GM12878 (cell line): ENCODE measurements around the gene SPDYC. TPM values are rescaled to one million over a fixed set of nuclear protein-coding genes. Genes with fewer than 3 reads are reported as not detected.

Experiments
- ATAC-seq: fragments of 200-7000 bp; cut with Tn5 transposase; 3 replicates; pipeline ENCODE4 v1.9.1; 2020; ENCODE audit warnings: mild to moderate bottlenecking, moderate library complexity
- BruUV-seq: library from RNA; stranded (reverse); fragments of 400-500 nt; replicated peaks from 2 replicates; lab custom pipeline; 2021; lab: Mats Ljungman, UMichigan
- CTCF ChIA-PET: fragments of 300-600 bp; sonication (Branson Sonifier 250); formaldehyde crosslinking; extraction: SDS; loops from one replicate; lab custom pipeline; 2021; ENCODE audit warnings: inconsistent platforms; lab: Yijun Ruan, JAX
- POLR2A ChIA-PET: fragments of 350-600 bp; formaldehyde crosslinking; extraction: SDS; loops from one replicate; lab custom pipeline; 2021; ENCODE audit warnings: inconsistent platforms; lab: Charles Lee
- RAD21 ChIA-PET: fragments of 300-600 bp; sonication (Branson Sonifier 250); formaldehyde crosslinking; loops from one replicate; lab custom pipeline; 2023; ENCODE audit warnings: antibody characterized with exemption; ENCODE audit not compliant: unreplicated experiment; lab: Charles Lee
- SMC1A ChIA-PET: fragments of 300-600 bp; sonication (Branson Sonifier 250); formaldehyde crosslinking; loops from one replicate; lab custom pipeline; 2023; ENCODE audit not compliant: unreplicated experiment, uncharacterized antibody; lab: Charles Lee
- DNase-seq: peaks from one replicate; pipeline ENCODE4 v3.0.0-alpha.2; 2011; ENCODE audit warnings: low read depth, low spot score
- FAIRE-seq: peaks from 3 replicates; lab custom pipeline; 2011; peaks lifted over from hg19 to GRCh38; lab: Jason Lieb, UNC
- H2AFZ ChIP-seq: 2 replicates; pipeline ENCODE4 v1.6.0; 2011; ENCODE audit warnings: low read depth, low read length, control low read depth; ENCODE audit not compliant: control insufficient read depth
- H3K27ac ChIP-seq: 2 replicates; pipeline ENCODE4 v1.5.1; 2011; ENCODE audit warnings: control low read depth; ENCODE audit not compliant: control insufficient read depth, insufficient read depth
- H3K27me3 ChIP-seq, 2 experiments: replicated peaks in 1 of 2; 2 replicates each; pipeline versions ENCODE4 v1.6.0 to v1.6.1; 2011; ENCODE audit warnings: low read length in 1 of 2; ENCODE audit not compliant: control insufficient read depth in 2 of 2, insufficient read depth in 2 of 2
- H3K36me3 ChIP-seq, 2 experiments: 2 replicates each; pipeline ENCODE4 v1.5.1; 2011; ENCODE audit warnings: low read length in 1 of 2; ENCODE audit not compliant: control insufficient read depth in 2 of 2, insufficient read depth in 2 of 2
- H3K4me1 ChIP-seq: 2 replicates; pipeline ENCODE4 v1.6.1; 2011; ENCODE audit warnings: mild to moderate bottlenecking, low read length, moderate library complexity, mixed read lengths; ENCODE audit not compliant: control insufficient read depth, insufficient read depth
- H3K4me2 ChIP-seq: 2 replicates; pipeline ENCODE4 v1.6.0; 2011; ENCODE audit warnings: control low read depth; ENCODE audit not compliant: control insufficient read depth, insufficient read depth
- H3K4me3 ChIP-seq: fragments of 200-600 bp; sonication (generic); 2 replicates; pipeline ENCODE4 v1.5.1; 2016
- H3K79me2 ChIP-seq: 2 replicates; pipeline ENCODE4 v1.6.0; 2011; ENCODE audit warnings: low read length; ENCODE audit not compliant: control insufficient read depth, insufficient read depth
- H3K9ac ChIP-seq: 2 replicates; pipeline ENCODE4 v1.8.0; 2011; ENCODE audit warnings: low read length, control low read depth, mixed read lengths; ENCODE audit not compliant: control insufficient read depth, insufficient read depth
- H3K9me3 ChIP-seq: replicated peaks from 3 replicates; pipeline ENCODE4 v1.5.1; 2011; ENCODE audit warnings: mild to moderate bottlenecking, low read length; ENCODE audit not compliant: control insufficient read depth, insufficient read depth
- H4K20me1 ChIP-seq: 2 replicates; pipeline ENCODE4 v1.6.0; 2011; ENCODE audit not compliant: control insufficient read depth, insufficient read depth
- MYC ChIP-seq: IDR thresholded peaks from 2 replicates; pipeline ENCODE4 v1.6.1; 2011; ENCODE audit warnings: mild to moderate bottlenecking, low read length, moderate library complexity, inconsistent platforms; ENCODE audit not compliant: insufficient read depth, insufficient replicate concordance, insufficient read length, severe bottlenecking
- TAF1 ChIP-seq: IDR thresholded peaks from 2 replicates; pipeline ENCODE4 v1.6.1; 2011; ENCODE audit warnings: mild to moderate bottlenecking, low read depth, low read length, borderline replicate concordance
- YY1 ChIP-seq: IDR thresholded peaks from 2 replicates; pipeline ENCODE4 v1.6.1; 2011; ENCODE audit warnings: low read depth, mild to moderate bottlenecking, low read length
- WGBS: methylation state at CpG from one replicate; pipeline ENCODE4 v1.1.6; 2016; ENCODE audit warnings: low lambda C conversion rate; ENCODE audit not compliant: insufficient replicate concordance, insufficient coverage; ENCODE audit errors: missing lambda C conversion rate; 5-methylcytosine and 5-hydroxymethylcytosine counted together
- in situ Hi-C: fragments of 300-500 bp; cut with MboI; formaldehyde crosslinking; loops from 9 replicates; pipeline ENCODE4 v1.14.3; 2018; ENCODE audit warnings: mixed read lengths
- intact Hi-C: fragments of 100-400 bp; cut with micrococcal nuclease; formaldehyde crosslinking; loops from one replicate; pipeline ENCODE4 v1.14.2; 2022; ENCODE audit not compliant: unreplicated experiment
- polyA plus RNA-seq, 11 experiments: library from polyadenylated mRNA; depleted of rRNA in 4 of 11; unstranded in 6 of 11; stranded (reverse) in 5 of 11; fragments of >200 nt; fragmentation: Nextera tagmentation in 4 of 11; fragmentation: Illumina TruSeq in 1 of 11; extraction: Ambion mirVana in 4 of 11; extraction: Trizol in 1 of 11; gene quantifications; 1 replicate in 1 of 11; 2 replicates in 10 of 11; pipeline versions ENCODE4 v1.2.1 to v1.2.3, GENCODE V29; 2011 to 2016; ENCODE audit warnings: inconsistent platforms in 2 of 11, missing spikeins in 2 of 11, low read depth in 1 of 11
- total RNA-seq, 4 experiments: library from RNA; depleted of rRNA in 3 of 4; stranded (reverse); fragments of >200 nt in 3 of 4; fragmentation: Illumina TruSeq in 1 of 4; extraction: Trizol in 1 of 4; gene quantifications; 2 replicates each; pipeline versions ENCODE4 v1.2.1 to v1.2.3, GENCODE V29; 2013 to 2021
- TF ChIP-seq, protein P1 (sequence below): IDR thresholded peaks from 2 replicates; pipeline ENCODE4 v1.6.1; 2011; ENCODE audit warnings: borderline replicate concordance, low read depth, mild to moderate bottlenecking, moderate library complexity, mixed read lengths, low read length; ENCODE audit not compliant: insufficient read depth; ENCODE audit errors: extremely low read length

Gene SPDYC
- total and polyA plus RNA-seq, 10 of the 15 experiments (the other 5 are each of a cell fraction or from before 2014, with no cell fraction given), result not detected

DNA sequence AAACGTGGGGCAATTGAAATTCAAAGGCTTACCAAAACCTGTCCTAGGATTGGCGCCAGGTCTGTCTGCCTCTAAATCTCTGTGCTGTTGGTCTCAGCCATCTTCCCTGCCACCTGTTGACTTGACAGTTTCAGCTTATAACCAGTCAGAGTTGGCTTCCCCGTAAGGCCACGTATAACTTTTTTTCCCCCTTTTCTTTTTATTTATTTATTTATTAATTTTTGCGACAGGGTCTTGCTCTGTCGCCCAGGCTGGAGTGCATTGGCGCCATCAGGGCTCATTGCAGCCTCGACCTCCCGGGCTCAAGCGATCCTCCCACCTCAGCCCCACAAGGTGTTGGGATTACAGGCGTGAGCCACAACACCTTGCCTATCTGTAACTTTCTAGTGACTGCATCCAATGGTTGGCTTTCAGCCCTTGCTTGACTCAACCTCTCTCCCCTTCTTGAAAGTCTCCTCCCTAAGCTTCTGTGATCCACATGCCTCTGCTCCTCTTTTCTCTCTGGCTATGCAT lies 34.3 kb upstream of the SPDYC start:
- peaks cover 20% of the 10 kb centered on the region for H3K4me1 ChIP-seq
- no peaks in the 10 kb centered on the region for H3K27me3 ChIP-seq
- peaks cover 8 to 10% of the 10 kb centered on the region in 2 experiments; a peak in 3 of 4 replicates for H3K36me3 ChIP-seq
- ATAC-seq, result no peak
- FAIRE-seq, result no peak
- H3K9ac ChIP-seq, result peak overlapping the region; percentile 96
- RAD21 ChIA-PET, result interaction anchor here (0.7 to 3.0 kb wide), 10 partner anchors 11 to 288 kb away, joined by 3 to 25 read pairs (median 5); partner anchors contain the start of genes ARL2, CAPN1, DPF2 and FAU
- SMC1A ChIA-PET, result interaction anchor here (0.7 to 2.4 kb wide), 11 partner anchors 9 to 287 kb away, joined by 3 to 13 read pairs (median 6); partner anchors contain the start of genes FAU, MRPL49 and ZNHIT2
- in situ Hi-C loops (no loop called here), intact Hi-C loops (loop anchor here (10.0 kb wide), 1 partner anchor 119 kb away; no protein-coding TSS in a partner anchor)
- peak overlapping the region; percentile 99 for H3K27ac ChIP-seq
- WGBS, result 48% methylated on average over 11 of the region's 11 CpGs
- no peaks in the 10 kb centered on the region for H3K9me3 ChIP-seq
- POLR2A ChIA-PET, result interaction anchor here (0.6 to 3.1 kb wide), 15 partner anchors 11 to 356 kb away, joined by 3 to 28 read pairs (median 7); partner anchors contain the start of genes CAPN1, FAU, MRPL49 and POLA2
- H3K4me2 ChIP-seq, result peak overlapping the region; percentile 68
- peak overlapping the region; percentile 99 for H3K4me3 ChIP-seq
- CTCF ChIA-PET, result interaction anchor here (0.9 to 6.7 kb wide), 11 partner anchors 10 to 291 kb away, joined by 3 to 40 read pairs (median 6); partner anchors contain the start of genes CAPN1, CDC42BPG, CDC42EP2 and FAU
- 0 out of 2 replicates have a peak, but pooled peaks cover 4% of the 10 kb centered on the region for H4K20me1 ChIP-seq
- no peak for DNase-seq
- BruUV-seq, result no TSS peak
- TF ChIP-seq YY1, result peak; percentile 20; the same call in 1 of the 2 replicates
- TF ChIP-seq, protein P1, sequence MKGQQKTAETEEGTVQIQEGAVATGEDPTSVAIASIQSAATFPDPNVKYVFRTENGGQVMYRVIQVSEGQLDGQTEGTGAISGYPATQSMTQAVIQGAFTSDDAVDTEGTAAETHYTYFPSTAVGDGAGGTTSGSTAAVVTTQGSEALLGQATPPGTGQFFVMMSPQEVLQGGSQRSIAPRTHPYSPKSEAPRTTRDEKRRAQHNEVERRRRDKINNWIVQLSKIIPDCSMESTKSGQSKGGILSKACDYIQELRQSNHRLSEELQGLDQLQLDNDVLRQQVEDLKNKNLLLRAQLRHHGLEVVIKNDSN, result no peak
- 0 out of 2 replicates have a peak, but pooled peaks have one; percentile 21 for TF ChIP-seq TAF1
- TF ChIP-seq MYC, result no peak
- H3K79me2 ChIP-seq, result peaks cover 44% of the 10 kb centered on the region
- H2AFZ ChIP-seq, result peak overlapping the region; percentile 80
